ENCODE measurements around the gene LRRC23.

- TF ChIP-seq MAX (IDR thresholded peaks at IDR 0.05) (no peak), FOXM1 (IDR thresholded peaks at IDR 0.05; ENCODE audit: borderline replicate concordance, low read depth) (no peak), EP300 (IDR thresholded peaks at IDR 0.05; ENCODE audit: borderline replicate concordance) (no peak), YY1 (IDR thresholded peaks at IDR 0.05; ENCODE audit: low read depth) (no peak), TEAD4 (IDR thresholded peaks at IDR 0.05) (no peak), RAD21 (IDR thresholded peaks at IDR 0.05; ENCODE audit: low read depth) (no peak), CEBPB (IDR thresholded peaks at IDR 0.05) (no peak)
- TF ChIP-seq, protein P1, sequence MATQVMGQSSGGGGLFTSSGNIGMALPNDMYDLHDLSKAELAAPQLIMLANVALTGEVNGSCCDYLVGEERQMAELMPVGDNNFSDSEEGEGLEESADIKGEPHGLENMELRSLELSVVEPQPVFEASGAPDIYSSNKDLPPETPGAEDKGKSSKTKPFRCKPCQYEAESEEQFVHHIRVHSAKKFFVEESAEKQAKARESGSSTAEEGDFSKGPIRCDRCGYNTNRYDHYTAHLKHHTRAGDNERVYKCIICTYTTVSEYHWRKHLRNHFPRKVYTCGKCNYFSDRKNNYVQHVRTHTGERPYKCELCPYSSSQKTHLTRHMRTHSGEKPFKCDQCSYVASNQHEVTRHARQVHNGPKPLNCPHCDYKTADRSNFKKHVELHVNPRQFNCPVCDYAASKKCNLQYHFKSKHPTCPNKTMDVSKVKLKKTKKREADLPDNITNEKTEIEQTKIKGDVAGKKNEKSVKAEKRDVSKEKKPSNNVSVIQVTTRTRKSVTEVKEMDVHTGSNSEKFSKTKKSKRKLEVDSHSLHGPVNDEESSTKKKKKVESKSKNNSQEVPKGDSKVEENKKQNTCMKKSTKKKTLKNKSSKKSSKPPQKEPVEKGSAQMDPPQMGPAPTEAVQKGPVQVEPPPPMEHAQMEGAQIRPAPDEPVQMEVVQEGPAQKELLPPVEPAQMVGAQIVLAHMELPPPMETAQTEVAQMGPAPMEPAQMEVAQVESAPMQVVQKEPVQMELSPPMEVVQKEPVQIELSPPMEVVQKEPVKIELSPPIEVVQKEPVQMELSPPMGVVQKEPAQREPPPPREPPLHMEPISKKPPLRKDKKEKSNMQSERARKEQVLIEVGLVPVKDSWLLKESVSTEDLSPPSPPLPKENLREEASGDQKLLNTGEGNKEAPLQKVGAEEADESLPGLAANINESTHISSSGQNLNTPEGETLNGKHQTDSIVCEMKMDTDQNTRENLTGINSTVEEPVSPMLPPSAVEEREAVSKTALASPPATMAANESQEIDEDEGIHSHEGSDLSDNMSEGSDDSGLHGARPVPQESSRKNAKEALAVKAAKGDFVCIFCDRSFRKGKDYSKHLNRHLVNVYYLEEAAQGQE (IDR thresholded peaks at IDR 0.05; ENCODE audit: low read depth), result no peak
These were observed 54.0 kb downstream of the LRRC23 start for GRCh38 chr12:6958609-6959057.
